Superior temporal gyrus (tissue), 1 donor: ENCODE data around the gene UBASH3A.
"Not testable (repeated sequence)": the region's sequence is repeated elsewhere in the genome, so short reads cannot be mapped to it uniquely, and the experiment has no call there.

Experiments
- DNase-seq: peaks from one replicate; pipeline ENCODE4 v3.0.0-alpha.2; 2016; ENCODE audit errors: extremely low spot score

UBASH3A gene

GRCh38 chr21:42390696-42391095 lies 13.0 kb upstream of the UBASH3A start:
- DNase-seq: no peak

GRCh38 chr21:42391297-42391696 lies 12.4 kb upstream of the UBASH3A start:
- no peak for DNase-seq

DNA sequence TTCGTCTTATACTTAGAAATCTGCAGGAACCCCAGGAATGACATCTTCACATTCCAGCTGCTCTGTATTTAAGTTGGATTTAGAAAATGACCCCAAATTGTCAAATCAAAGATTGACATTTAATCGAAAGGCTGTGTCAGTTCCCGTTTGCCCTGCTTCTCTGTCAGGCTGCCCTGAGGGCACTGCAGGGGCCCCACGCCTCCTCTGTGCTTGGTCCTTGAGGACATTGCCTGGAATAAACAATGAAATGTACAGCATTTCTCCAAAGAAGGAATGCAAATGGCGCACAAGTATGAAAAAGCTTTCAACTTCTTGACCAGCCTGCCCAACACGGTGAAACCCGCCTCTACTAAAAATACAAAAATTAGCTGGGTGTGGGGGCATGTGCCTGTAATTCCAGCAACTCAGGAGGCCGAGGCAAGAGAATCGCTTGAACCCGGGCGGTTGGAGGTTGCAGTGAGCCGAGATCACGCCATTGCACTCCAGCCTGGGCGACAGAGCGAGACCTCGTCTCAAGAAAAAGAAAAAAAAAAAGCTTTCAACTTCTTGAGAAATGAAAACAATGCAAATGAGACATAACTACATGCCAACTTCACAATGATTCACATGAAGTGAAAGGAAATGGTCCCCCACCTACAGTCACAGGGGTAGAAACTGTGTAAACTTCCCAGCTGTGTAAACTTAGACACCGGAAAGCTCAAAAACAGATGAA lies 10.8 kb upstream of the UBASH3A start:
- DNase-seq: no peak

DNA sequence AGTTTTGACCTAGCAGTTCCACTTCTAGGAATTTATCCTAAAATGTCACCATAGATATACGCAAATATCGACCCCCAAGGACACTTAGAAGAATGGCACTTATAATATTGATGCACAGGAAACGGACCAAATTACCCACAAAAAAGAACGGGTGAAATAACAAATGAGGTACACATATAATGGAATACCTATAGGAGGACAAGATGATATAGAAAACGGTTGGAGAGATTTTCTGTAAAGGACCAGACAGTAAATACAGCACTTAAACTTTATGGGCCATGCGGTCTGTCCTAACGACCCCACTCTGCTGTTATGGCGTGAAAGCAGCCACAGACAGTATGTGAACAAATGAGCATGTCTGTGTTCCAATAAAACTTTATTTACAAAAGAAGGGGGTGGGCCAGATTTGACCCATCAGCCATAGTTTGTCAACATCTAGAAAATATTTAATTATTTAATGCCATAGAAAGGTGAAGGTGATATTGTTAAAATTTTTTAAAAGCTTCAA lies 10.2 kb upstream of the UBASH3A start:
- no peak for DNase-seq

- no peak for DNase-seq
Measured at GRCh38 chr21:42395302-42395701, 8.4 kb upstream of the UBASH3A start.

GRCh38 chr21:42395905-42396651 lies 7.6 kb upstream of the UBASH3A start, which contains the start of gene TMPRSS3:
TMPRSS3 (minus strand) TSS chr21:42396052; CDS start chr21:42395417, 635 bp downstream.
- no peak for DNase-seq

DNA sequence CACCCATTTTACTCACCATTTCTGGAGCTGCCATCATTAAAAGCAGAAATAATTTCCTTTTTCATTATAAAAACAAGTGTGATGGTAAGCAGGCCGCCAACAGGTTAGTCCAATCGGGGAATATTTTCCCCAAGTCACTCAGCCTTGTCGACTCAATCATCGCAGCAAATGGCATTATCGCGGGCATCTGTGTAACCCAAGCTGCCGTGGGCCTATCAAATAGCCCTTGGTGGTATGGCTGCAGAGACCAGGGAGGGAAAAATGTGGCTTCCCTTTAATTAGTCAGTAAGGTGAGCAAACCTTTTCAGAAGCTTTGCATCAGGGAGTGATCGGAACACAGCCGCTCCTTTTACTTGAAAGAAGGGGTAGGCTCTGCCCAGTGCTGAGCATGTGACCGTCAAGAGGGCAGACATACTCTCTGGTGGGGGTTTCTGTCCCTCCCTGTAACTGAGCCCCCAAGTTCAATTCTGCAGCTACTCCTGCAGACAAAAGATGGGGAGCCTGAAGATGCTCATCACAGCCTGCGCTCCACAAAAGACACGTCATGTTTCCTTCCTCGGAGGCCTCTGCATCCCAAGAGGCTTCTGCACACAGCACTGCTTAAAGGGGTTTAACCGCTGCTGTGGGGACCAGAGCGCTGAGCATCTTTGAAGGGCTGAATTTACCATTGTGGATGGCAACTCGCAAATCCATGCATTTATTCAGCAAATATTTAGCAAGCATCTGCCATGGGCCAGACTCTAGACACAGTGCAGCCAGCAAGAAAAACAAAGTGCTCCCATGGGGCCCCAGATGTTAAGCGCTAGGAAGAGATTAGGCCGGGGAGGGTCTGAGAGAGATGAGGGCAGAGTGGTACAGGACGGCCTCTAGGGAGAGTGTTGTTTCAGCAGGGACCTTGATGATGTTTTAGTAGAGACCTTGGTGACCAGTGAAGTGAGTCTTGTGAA lies 6.6 kb upstream of the UBASH3A start:
- DNase-seq: no peak

- DNase-seq: no peak
Measured at GRCh38 chr21:42397746-42398394, 5.8 kb upstream of the UBASH3A start.

GRCh38 chr21:42398436-42399028 lies 5.2 kb upstream of the UBASH3A start:
- DNase-seq: no peak

DNA sequence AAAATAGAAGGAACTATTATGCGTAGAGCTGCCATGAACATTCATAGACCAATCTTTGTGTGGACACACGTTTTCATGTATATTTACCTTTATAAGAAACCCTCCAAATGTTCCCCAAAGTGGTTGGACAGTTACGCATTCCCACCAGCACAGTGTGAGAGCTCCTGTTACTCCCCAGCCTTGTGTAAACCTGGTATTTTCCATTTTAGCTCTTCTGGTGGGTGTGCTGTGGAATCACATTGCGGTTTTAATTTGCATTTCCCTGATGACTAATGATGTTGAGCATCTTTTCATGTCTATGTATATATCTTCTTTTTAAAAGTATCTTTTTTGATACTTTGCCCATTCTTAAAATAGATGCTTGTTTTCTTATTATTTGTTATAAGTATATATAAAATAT lies 3.2 kb upstream of the UBASH3A start:
- DNase-seq: peak; percentile 19

DNA sequence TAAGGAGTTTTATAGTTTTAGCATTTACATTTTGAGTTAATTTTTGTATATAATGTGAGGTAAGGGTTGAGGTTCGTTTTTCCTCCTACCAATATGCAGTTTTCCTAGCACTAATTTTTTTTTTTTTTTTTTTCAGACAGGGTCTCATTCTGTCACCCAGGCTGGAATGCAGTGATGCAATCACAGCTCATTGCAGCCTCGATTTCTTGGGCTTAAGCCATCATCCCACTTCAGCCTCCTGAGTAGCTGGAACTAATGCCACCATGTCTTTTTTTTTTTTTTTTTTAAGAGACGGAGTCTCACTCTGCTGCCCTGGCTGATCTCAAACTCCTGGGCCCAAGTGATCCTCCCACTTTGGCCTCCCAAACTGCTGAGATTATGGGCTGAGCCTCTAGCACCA lies 2.5 kb upstream of the UBASH3A start:
- DNase-seq: no peak

DNA sequence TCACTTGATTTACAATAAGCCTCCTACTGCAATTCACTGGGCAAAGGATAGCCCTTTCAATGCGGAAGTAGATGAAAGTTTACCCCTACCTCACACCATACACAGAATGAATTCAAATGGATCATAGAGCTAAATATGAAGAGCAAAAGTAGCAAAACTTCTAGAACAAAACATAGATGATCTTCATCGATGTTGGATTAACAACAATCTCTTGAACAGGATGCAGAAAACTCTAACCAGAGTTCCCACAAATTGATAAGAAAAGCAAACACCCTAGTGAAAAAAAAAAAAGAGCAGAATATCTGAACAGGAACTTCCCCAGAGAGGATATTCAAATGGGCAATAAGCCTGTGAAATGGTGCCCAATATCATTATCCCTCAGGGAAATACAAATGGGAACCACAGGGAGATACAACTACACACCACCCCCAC lies 1.9 kb upstream of the UBASH3A start:
- no peak for DNase-seq

DNA sequence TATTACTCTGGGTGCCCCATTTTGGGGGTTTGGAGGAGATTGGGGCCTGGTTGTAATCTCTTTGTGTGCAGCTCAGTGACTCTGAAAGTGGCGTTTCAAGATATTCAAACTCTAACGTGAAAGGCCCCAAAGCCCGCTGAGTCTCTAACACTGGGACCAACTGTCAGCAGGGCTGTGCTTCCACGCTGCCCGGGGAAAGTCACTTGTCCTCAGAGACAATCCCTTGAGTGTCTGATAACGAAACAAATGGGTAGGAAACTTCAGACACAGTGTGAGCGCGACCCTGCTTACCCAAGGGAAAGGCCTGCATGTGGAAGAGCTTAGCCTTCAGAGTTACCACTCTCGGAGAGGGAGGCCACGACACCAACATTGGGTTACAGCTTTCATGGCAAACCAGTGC lies 837 bp downstream of the UBASH3A start:
- no peak for DNase-seq

DNA sequence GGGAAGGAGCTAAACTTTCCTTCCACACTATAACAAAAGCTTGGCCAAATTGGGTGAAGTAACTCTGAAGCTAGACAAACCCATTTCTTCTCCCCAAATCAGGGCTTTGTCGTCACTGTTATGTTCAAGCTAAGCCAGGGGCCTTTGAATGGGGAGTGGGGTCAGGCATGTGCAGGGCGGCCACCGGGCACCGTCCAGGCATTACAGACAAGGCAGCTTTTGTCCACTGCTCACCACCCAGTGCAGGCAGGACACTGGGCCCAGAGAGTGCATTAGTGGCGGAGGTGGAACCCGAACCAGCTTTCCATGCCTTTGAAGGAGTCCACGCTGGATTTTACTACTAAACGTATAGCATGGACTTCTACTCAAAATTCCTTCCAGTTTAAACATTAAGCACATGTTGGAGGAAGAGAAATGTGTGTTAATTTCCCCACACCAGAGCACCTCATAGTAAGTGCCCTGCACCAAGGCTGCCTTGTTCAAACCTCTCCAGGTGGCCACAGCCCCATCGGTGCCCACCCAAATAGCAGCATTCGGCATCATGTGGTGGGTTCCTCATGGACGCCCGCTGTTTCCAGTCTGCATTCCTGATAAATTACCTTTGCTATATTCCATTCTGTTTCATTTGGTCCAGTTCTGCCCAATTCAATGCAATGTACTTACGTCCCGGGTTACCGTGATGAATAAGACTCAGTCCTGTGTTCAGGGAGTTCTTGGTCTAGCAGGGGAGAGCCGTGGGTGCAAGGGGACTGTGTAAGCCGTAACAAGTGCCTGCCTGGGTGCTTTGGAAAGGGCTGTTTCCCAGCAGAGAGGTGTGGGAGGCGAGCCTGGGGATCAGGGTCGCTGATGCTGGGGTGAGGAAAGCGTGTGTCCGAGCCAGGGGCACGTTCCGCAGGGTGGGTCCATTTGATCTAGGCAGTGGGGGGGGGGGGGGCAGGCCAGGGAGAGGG lies 1.6 kb downstream of the UBASH3A start:
- DNase-seq: no peak

GRCh38 chr21:42406201-42406621 lies 2.5 kb downstream of the UBASH3A start:
- no peak for DNase-seq

- DNase-seq: no peak
Measured at GRCh38 chr21:42406866-42407265, 3.2 kb downstream of the UBASH3A start.

DNA sequence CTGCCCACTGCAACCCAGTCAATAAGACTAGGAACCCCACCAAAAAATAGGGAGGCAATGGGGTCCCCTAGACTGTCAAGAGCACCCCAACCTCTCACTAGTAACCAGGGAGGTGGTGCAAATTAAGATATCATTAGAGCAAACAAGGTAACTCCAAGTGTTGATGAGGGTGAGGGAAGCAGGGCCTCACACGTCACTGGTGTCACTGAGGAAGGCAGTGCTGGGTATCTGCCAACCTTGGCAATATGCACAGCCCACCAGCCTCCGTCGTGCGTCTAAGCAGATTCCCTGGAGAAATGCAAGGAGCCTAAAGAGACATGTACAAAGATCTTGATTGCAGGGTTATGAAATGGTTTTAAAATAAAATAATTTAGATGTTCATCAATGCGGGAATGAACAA lies 3.8 kb downstream of the UBASH3A start:
- DNase-seq: no peak

DNA sequence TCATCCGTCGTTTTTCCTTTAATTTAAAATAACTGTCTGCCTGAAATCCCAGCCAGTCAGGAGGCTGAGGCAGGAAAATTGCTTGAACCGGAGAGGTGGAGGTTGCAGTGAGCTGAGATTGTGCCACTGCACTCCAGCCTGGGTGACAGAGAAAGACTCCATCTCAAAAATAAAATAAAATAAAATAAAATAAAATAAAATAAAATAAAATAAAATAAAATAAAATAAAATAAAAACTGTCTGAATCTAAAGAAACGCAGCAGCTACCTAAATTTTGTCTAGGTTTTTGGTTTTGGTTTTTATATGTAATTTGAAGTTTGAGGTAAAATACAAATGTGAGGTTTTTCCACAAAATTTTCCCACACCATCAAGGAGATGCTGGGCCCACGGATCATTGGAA lies 5.0 kb downstream of the UBASH3A start:
- not testable (repeated sequence) for DNase-seq

- DNase-seq: no peak
Measured at GRCh38 chr21:42409366-42409765, 5.7 kb downstream of the UBASH3A start.
